BJ (cell line): ENCODE measurements around the gene SPNS2. TPM values are rescaled to one million over a fixed set of nuclear protein-coding genes. Genes with fewer than 3 reads are reported as not detected.

ENCODE experiments used
- CTCF ChIA-PET: fragments of 350-600 bp; formaldehyde crosslinking; extraction: SDS; loops from one replicate; lab custom pipeline; 2021; ENCODE audit warnings: antibody characterized with exemption, inconsistent platforms; lab: Yijun Ruan, JAX
- POLR2A ChIA-PET: fragments of 300-600 bp; sonication (Branson Sonifier 250); formaldehyde crosslinking; extraction: SDS; loops from one replicate; lab custom pipeline; 2021; ENCODE audit warnings: antibody characterized with exemption; lab: Charles Lee
- DNase-seq: peaks from one replicate; pipeline ENCODE4 v3.0.0-alpha.2; 2011; ENCODE audit warnings: low read depth
- H3K27me3 ChIP-seq: 2 replicates; pipeline ENCODE4 v1.6.0; 2011; ENCODE audit warnings: low read length; ENCODE audit not compliant: control insufficient read depth, insufficient read depth
- H3K36me3 ChIP-seq: 2 replicates; pipeline ENCODE4 v1.5.1; 2011; ENCODE audit warnings: low read length; ENCODE audit not compliant: control insufficient read depth, insufficient read depth
- H3K4me3 ChIP-seq: 2 replicates; pipeline ENCODE4 v1.5.1; 2011; ENCODE audit warnings: low read depth, mild to moderate bottlenecking, control low read depth, low read length
- CTCF ChIP-seq: IDR thresholded peaks from 2 replicates; pipeline ENCODE4 v1.5.1; 2011; ENCODE audit warnings: low read depth, mild to moderate bottlenecking, control low read depth, inconsistent platforms, low read length, moderate library complexity; ENCODE audit not compliant: insufficient read depth
- polyA plus RNA-seq: library from polyadenylated mRNA; depleted of rRNA; stranded (reverse); fragments of >200 nt; gene quantifications from 2 replicates; pipeline ENCODE4 v1.2.3, GENCODE V29; 2011

The SPNS2 gene
- polyA plus RNA-seq, 1 experiment: not detected

GRCh38 chr17:4522661-4523060 lies 24.0 kb downstream of the SPNS2 start:
- ChIA-PET POLR2A (no interaction called here), CTCF (interaction anchor here (1.0 kb wide), 1 partner anchor 18 kb away, joined by 3 read pairs; no protein-coding TSS in a partner anchor)
- no peaks in the 10 kb centered on the region for H3K36me3 ChIP-seq
- peaks cover 14% of the 10 kb centered on the region for H3K27me3 ChIP-seq
- no peak overlapping the region for H3K4me3 ChIP-seq
- no peak for DNase-seq
- TF ChIP-seq CTCF: no peak

- no peak for TF ChIP-seq CTCF
- H3K36me3 ChIP-seq: no peaks in the 10 kb centered on the region
- H3K27me3 ChIP-seq: peaks cover 13% of the 10 kb centered on the region
- no peak for DNase-seq
- POLR2A ChIA-PET: no interaction called here
- CTCF ChIA-PET: no interaction called here
- no peak overlapping the region for H3K4me3 ChIP-seq
These were observed 25.3 kb downstream of the SPNS2 start for GRCh38 chr17:4523946-4524345.

GRCh38 chr17:4525691-4526397 lies 27.2 kb downstream of the SPNS2 start:
- ChIA-PET CTCF (interaction anchor here (1.2 kb wide), 1 partner anchor 25 kb away, joined by 3 read pairs; no protein-coding TSS in a partner anchor), POLR2A (no interaction called here)
- no peaks in the 10 kb centered on the region for H3K36me3 ChIP-seq
- DNase-seq: no peak
- no peak overlapping the region for H3K4me3 ChIP-seq
- no peak for TF ChIP-seq CTCF
- H3K27me3 ChIP-seq: peaks cover 10% of the 10 kb centered on the region

DNA sequence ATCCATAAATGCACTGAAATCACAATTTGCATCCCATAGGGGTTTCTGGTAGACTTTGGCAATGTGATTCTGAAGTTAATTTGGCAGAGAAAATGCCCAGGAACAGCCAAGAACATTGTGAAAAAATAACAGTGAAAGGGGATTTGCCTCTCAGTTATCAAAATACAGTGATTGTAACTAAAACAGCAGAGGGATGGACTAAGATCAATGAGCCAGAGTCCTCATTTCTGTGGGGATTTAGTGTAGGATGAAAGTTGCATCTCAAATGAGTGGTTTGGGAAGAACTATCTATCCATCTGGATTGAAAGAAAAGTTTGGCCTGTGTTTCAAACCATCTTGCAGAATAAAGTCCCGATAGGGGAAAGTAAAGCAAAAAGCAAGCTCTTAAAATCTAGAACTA lies 28.5 kb downstream of the SPNS2 start:
- TF ChIP-seq CTCF: no peak
- Histone ChIP-seq H3K27me3 (peaks cover 11% of the 10 kb centered on the region), H3K36me3 (no peaks in the 10 kb centered on the region), H3K4me3 (no peak overlapping the region)
- DNase-seq: no peak
- POLR2A ChIA-PET: no interaction called here
- CTCF ChIA-PET: interaction anchor here (1.2 kb wide), 1 partner anchor 24 kb away, joined by 3 read pairs; no protein-coding TSS in a partner anchor

GRCh38 chr17:4527566-4528125 lies 29.0 kb downstream of the SPNS2 start:
- DNase-seq: no peak
- POLR2A ChIA-PET: no interaction called here
- TF ChIP-seq CTCF: no peak

More at GRCh38 chr17:4527566-4528125, 29.0 kb downstream of the SPNS2 start:
- H3K36me3 ChIP-seq: no peaks in the 10 kb centered on the region
- CTCF ChIA-PET: interaction anchor here (1.2 kb wide), 1 partner anchor 24 kb away, joined by 3 read pairs; no protein-coding TSS in a partner anchor
- H3K4me3 ChIP-seq: no peak overlapping the region
- peaks cover 11% of the 10 kb centered on the region for H3K27me3 ChIP-seq
